ENCODE data around the gene FKBP6.
"Not testable (repeated sequence)": the region's sequence is repeated elsewhere in the genome, so short reads cannot be mapped to it uniquely, and the experiment has no call there.

FKBP6 gene

DNA sequence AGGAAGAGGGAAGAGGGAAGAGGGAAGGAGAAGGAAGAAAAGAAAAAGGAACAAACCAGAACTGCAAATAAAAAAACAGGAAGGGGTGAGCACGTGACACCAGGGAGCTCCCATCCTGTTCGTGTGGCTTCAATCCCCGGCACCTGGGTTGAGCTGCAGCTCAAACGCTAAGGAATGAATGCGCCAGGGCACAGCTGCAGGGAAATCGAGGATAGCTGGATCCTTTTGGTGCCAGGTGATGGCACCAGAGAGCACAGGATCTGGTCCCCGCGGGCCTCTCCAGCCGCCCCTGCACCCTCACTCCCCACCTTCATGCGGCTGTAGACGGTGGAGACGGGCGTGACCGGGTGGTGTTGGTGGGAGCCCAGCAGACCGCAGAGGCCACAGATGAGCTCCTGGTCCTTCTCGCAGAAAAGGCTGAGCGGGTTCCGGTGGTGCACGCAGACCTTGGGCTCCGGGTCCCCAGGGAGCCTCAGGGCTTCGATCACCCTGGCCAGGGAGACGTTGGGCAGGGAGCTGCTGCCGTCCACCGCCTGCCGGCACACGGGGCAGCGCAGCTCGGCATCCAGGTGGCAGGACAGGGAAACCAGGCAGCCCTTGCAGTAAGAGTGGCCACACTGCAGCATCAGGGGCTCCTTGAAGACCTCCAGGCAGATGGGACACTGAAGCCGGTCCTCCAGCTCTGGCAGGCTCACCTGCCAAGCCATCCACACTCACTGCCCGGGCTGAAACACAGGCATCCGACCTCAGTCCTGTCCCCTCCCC, 3.7 kb upstream of the FKBP6 start:
- DNase-seq: peak; percentile 35

DNA sequence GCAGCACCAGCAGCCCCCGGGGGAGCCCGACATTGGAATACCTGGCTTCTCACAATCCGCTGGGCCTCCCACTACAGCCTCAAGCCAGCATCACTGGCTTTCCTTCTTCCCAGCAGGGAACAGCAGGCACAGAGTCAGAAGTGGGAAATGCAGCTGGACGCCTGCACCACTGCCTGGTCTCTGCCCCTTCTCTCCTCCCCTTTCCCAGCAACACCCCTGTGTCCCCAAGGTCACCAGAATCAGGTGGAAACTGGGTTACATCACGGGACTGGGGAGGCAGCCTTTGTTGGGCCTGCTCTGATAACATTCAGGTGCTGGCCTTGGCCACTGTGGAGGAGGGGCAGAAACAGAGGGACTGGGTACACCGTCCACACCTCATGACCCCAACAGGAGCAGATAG, 2.5 kb upstream of the FKBP6 start:
- DNase-seq: not testable (repeated sequence)

DNA sequence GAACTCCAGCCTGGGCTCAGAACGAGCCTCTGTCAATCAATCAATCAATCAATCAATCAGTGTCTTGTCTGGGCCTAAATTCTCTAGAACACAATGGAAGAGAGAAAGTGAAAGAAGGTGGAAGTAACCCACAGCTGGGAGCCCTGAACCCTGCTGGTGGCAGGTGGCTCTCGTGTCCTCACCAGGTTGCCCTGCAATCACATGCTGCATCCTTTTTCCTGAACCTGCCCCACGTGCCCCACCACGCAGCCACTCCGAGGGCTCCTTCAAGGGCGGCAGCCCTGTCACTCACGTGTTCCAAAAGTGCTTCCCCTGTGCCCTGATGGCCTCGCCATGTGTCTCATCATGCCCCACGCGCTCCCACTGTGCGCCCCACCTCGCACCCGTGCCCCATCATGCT, 512 bp upstream of the FKBP6 start:
- DNase-seq: not testable (repeated sequence)

DNA sequence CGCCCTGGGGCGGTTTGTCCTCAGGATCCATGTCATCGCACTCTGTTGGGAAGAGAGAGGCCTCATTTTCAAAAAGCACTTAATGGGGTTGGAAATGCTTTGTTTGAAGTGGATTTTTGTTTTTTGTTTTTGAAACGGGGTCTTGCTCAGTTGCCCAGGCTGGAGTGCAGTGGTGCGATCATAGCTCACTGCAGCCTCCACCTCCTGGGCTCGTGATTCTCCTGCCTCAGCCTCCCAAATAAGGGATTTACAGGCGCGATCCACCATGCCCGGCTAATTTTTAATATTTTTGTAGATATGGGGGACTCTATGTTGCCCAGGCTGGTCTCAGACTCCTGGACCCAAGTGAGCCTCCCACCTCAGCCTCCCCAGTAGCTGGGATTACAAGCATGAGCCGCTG, 735 bp downstream of the FKBP6 start:
- no peak for DNase-seq

DNA sequence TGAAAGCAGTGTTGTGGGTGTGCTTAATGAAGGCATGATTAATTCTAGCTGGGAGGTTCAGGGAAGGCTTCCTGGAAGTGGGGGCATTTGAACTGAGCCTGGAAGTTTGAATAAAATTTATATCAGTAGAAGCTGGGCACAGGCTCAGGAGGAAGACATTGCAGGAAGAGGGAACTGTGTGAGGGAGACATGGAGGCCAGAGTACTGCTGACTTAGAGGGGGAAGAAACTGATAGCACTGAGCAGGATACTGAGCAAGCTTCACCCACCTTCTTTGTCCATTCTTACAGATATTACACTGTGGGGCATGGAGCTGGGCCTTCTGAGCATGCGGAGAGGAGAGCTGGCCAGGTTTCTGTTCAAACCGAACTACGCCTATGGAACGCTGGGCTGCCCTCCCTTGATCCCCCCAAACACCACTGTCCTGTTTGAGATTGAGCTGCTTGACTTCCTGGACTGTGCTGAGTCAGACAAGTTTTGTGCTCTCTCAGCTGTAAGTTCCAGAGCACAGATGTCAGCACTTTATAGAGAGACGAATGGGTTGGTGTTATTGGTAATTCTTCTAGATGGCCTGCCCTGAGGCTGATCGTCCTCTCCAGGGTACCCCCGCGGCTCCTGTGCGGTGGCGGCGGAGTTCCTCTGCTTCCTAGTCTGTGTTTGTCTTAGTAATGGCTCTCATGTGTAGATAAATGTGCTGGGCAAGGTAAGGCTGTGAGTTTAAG, 2.1 kb downstream of the FKBP6 start:
- DNase-seq: no peak

DNA sequence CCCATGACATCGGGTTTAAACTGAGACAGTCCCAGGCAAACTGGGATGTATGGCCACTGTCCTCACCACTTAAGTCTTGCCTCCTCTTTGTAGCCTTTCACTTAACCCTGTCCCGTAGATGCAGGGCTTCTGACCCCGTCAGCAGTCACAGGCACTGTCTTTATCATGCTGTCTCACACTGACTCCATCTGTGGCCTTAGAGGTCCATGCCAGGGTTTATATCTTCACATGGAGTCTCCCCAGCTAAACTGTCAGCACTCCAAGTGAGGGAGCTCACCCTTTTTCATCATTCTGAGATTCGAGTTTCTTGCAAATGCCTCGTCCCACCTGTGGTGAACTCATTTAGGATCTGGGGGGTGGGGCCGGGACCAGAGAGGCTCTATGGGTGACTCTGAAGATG, 2.8 kb downstream of the FKBP6 start:
- no peak for DNase-seq

DNA sequence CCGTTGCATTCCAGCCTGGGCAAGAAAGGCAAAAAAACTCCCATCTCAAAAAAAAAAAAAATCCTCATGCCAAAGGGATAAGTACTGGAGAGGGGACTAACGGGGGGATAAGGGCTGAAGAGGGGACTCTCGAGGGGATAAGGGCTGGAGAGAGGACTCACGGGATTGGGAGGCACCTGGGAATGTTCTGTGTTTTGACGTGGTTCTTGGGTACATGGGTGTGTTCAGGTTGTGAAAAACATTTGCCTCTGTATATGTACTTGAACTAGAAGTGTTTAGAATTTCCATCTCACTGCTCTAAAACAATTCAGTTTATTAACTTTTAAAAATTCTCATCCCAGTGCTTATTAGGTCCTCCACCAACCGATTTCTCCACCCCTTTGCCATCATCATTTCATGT, 4.5 kb downstream of the FKBP6 start:
- DNase-seq: no peak

DNA sequence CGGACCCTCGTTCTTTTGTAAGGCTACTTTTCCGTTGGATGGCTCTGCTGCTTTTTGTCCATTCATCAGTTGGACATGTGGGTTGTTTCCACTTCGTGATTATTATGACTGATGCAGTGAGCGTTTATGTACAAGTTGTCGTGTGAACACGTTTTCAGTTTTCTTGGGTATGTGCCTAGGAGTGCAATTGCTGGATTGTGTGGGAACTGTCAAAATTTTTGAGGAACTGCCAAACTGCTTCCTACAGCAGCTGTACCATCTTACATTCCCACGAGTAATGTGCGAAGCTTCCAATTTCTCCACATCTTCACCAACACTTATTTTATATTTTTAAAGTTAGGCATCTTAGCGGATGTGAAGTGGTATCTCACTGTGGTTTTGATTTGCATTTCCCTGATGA, 10.4 kb downstream of the FKBP6 start:
- DNase-seq: no peak

DNA sequence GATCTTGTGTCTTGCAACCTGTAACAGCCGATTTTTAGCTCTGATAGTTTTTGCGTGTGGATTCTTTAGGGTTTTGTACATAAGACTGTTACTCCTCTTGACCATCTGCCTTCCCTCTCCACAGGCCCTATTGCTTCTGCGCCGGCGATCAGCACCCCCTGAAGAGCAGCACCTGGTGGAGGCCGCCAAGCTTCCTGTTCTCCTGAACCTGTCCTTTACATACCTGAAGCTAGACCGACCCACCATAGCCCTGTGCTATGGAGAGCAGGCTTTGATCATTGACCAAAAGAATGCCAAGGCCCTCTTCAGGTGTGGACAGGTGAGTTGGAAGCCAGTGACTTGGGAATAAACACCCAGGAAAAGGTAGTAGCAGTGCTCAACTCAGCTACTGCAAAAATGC, 12.6 kb downstream of the FKBP6 start:
- no peak for DNase-seq

DNA sequence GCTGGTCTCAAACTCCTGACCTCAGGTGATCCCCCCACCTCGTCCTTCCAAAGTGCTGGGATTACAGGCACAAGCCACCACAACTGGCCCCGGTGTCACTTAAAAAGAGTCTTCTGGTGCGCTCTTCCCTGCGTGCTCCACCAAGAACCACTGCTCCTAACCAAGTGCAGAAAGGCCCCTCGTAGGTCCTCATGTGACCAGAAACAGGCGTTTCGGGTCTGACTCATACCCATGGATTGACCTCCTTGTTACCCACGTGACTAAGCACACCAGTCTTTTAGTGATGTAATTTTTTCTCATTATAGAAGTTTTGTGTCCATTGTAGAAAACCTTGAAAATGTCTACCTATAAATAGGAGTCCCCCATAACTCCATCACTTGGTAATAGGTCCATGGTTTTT, 13.9 kb downstream of the FKBP6 start:
- no peak for DNase-seq

DNA sequence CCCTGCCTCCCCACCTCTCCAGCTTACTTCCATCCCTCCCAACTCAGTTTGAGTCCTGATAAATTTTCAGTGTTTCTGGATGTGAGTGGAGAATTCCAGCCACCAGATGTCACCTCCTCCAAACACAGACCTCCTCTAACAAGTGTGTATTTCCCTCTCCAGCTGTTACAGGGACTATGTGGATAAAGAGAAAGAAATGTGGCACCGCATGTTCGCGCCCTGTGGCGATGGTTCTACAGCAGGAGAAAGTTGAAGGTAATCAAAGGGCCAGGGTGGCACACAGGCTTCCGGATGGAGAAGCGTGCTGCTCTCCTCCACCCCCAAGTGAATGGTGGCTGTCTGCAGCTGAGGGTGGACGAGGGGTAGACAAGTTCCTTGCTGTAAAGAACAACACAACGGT, 14.7 kb downstream of the FKBP6 start:
- no peak for DNase-seq

DNA sequence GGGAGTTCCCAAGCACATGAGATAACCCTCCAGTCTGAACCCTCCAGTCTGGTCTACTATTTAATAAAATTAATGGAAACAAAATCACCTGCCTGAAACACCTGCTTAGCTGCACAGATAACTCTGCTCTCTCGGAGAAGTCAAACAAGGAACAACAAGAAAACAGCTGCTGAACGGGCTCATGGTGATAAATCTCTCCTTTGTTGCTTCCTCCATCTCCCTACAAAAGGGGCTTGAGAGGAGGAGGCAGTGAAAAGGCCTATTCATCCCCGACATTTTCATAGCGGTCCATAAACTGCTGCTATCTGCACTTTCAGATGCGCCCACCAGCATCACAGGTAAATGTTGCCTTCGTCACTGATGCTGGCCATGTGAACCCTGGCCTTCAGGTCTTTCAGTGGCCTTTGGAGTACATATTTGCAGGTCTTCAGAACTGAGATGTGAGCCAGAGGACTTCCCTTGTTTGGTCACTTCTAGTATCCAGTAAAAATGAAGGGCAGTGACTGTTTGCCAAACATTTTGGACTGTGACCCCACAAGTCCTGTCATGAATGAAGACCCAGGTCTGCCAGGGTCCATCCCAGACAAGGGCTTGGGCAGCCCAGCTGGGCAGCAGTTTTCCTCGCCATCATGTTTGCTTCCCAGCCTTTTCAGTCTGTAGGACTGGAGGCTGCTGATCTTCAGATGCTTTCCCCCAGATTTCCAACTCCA, 15.9 kb downstream of the FKBP6 start:
- no peak for DNase-seq

DNA sequence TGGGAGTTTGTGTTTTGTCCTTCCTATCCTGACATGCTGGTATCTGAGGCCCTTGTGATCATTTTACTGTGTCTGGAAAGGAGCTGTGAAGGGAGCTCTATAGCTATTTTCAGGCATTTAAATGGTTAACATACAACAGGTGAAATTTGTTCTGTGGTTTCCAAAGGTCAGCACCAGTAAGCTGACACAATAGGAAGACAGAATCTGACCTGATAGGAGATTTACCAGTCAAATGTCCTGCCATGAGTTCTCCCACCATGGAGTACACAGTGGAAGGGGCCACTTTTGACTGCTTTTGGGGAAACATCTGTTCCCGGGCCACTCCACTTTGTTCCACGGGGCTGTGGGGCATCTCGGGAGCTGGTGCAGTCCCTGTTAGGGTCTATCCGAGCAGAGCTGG, 17.6 kb downstream of the FKBP6 start:
- no peak for DNase-seq

DNA sequence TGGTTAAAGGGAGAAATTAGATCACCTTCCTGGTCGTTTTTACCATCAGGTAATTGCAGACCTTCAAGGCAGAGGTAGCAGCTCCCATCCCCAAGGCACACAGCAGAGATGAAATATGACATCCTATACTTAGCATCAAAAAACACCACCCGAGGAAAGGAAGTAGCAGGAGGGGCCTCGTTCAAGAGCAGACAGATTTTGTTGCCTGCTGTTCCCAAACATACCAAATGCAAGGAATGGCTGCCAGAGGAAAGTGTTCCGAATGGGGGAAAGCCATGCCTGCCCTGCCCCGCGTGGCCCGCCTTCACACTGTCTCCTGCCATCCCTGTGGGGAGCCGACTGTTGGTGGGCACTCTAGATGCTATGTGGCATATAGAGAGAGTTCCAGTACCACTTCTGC, 18.0 kb downstream of the FKBP6 start:
- no peak for DNase-seq

DNA sequence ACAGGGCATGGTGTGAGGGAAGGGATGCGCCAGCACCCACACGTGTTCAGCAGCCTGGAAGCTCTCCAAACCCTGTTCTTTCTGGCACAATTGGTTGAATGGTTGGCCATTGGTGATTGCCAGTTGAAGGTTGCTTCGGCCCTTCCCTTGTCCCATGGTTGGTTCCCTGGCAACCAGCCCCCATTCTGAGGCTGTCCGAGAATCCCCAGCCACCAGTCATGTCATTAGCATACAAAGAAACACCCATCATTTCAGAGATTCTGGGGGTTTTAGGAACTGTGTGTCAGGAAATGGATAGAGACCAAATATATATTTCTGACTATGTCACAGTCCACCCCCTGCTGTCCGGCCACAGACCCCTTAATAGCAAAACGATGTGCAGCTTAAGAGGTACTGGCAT, 21.8 kb downstream of the FKBP6 start:
- DNase-seq: no peak

DNA sequence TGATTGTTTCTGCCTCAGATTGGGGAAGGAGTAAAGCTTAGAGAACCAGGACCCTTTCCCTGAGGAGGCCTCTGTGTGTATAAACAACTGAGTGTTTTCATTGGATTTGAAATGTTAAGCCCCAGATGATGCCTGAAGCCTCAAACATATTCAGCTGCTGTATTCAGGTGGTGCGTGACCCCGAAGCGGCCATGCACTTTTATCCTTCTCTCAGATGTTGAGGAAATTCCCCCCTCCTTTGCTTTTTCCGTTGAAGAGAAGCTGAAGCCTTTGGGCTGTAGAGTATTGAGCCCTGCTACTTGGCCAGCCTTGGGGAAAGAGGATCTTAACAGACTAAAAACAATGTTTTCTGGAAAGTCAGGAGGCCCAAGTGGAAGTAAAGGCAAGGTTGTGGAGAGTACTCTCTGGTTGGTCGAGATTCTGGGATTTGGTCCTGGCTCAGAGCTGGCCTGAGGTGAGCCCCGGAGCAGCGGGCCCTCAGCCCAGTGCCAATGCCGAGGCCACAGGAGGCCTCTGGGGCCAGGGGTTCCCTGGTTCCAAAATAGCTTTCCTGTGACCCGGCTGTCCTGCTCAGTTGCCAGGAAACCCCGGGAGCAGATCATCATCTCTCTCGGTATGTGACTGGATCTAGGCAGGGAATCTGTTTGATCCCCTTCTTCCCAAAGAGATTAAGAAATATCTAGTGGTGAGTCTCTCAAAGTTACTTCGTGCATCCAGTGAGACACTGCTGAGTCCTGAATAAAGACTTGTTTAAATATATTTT, 22.5 kb downstream of the FKBP6 start:
- DNase-seq: no peak

DNA sequence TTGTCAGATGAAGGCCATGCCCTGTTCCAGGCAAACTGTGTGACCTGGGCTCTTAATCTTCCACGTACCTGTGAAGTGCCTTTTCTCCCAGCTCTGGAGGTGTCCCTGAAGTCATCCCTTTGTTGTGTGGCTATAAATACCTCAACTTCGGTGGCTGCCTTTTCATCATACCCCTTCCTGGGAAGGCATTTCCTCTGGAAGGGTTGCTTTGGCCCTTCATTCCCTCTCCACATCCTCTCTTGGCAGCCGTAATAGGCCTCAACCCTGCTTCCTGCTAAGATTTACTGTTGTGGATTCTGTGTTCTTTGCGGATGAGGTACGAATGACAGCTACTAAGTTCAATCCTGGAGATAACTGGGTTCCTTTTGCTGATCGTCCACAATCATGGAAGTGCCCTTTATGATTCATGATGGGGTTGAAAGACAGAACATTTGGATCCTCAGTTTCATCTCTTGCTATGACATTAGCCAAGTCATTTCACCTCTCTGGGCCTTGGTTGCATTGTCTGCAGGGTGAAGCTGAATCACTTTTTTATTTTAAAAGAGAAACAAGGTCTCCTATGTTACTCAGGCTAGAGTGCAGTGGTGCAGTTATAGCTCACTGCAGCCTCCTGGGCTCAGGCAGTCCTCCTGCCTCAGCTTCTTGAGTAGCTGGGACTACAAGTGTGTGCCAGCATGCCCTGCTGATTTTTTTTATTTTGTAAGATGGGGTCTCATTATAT, 23.6 kb downstream of the FKBP6 start:
- DNase-seq: no peak

DNA sequence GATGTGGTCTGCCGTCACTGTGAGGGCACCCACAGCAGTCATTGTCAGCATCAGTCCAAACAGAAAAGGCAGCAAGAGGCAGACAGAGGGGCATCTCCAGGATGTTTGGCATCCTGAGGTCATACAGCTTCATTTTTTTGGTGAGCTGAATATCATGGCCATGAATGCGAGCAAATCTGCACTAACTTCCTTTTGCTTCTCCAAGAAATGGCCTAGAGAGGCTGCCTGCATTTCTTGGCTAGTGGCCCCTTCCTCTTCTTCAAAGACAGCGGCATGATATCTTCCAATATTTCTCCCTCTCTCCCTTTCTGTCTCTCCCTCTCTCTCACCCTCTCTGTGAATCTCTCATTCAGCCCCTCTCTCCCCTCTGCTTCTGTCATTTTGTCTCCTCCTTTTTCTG, 24.8 kb downstream of the FKBP6 start:
- no peak for DNase-seq

DNA sequence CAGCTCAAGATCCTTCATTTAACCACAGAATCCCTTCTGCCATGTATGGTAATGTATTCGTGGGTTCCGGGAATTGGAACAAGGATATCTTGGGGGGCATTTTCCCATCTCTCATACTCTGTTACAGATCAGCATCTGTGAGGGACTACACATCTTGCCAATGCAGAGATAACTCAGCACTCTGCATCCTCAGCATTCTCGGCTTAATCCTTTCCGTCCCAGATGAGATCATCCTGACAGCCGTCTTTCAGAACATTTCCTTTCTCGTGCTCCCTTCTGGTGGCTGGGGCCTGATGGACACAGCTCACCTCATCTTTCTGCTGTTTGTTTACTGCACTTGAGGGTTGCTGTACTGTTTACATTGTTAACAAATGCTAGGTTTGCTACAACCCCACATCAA, 25.3 kb downstream of the FKBP6 start:
- no peak for DNase-seq

DNA sequence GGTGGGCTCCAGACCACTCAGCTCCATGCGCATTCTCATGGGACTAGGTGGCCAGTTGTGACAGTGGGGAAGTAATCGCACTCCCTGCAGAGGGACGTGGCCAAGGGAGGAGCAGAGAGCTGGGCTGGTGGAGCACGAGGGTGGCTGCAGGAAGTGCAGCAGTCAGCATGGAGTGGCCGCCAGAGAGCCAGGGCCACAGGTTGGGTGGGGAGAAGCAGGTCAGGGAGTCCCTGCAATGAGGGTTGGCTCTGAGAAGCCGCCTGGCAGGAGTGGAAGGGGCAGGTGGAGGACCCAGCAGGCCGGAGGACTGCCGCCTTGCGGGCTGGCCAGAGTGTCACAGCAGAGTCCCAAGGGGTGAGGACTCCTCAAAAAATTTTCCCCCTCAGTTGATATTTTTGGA, 26.2 kb downstream of the FKBP6 start:
- DNase-seq: no peak

DNA sequence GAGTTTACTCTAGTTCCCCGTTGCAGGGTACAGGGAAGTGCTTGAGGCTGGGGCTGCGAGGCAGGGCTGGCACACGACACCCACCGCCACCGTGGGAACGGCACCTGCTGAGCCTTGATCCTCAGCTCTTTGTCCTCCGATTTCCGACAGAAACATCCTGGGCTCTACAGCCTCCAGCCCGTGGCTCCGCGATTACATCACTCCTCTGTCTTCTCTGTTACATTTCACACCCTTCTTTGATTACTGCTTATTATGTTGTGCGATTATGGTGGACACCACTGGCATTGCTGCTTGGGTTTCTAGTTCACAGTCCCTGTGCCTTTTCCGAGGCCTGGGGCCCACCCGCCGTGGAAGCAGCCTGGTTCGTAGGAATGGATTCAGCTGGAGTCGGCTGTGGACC, 26.9 kb downstream of the FKBP6 start:
- no peak for DNase-seq

DNA sequence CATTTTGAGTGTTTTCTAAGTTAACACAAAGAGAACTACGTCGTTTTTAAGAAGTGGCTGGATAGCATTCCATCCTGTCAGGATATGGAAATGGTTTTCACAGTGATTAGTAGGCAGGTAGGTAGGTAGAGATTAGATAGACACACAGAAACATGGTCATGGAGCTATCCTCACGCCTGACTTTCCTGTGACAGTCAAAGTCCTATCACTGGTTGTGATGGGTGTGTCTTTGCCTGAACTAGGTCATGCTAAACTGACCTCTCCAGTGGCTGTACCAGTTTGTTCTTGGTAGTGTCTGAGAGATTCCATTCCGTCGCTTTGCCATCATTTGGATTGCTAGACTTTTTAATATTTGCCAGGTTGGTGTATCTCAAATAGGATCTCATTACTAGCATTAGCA, 28.2 kb downstream of the FKBP6 start:
- DNase-seq: no peak
